Measurements from ENCODE around the gene GABRG3. TPM values are rescaled to one million over a fixed set of nuclear protein-coding genes. Genes with fewer than 3 reads are reported as not detected.

The GABRG3 gene
- total RNA-seq, 4 donors from 2014 or later, result not detected

GRCh38 chr15:27231811-27232210 lies 260.8 kb downstream of the GABRG3 start:
- Histone ChIP-seq H3K27ac (replicated peaks in 1 of 4) (no peak overlapping the region), H3K36me3 (no peaks in the 10 kb centered on the region), H3K27me3 (no peaks in the 10 kb centered on the region), H3K4me1 (no peaks in the 10 kb centered on the region), H3K9me3 (peaks cover 0 to 4% (median 0%) of the 10 kb centered on the region in 4 donors), H3K4me3 (no peak overlapping the region)
- TF ChIP-seq POLR2AphosphoS5 (IDR thresholded peaks at IDR 0.05) (no peak), POLR2A (IDR thresholded peaks at IDR 0.05; ENCODE audit: low read depth) (no peak)
- 75% methylated on average over 2 of the region's 2 CpGs for WGBS
- DNase-seq (ENCODE audit: extremely low spot score), result no peak
- intact Hi-C loops (cut with DNase I), result no loop called here

DNA sequence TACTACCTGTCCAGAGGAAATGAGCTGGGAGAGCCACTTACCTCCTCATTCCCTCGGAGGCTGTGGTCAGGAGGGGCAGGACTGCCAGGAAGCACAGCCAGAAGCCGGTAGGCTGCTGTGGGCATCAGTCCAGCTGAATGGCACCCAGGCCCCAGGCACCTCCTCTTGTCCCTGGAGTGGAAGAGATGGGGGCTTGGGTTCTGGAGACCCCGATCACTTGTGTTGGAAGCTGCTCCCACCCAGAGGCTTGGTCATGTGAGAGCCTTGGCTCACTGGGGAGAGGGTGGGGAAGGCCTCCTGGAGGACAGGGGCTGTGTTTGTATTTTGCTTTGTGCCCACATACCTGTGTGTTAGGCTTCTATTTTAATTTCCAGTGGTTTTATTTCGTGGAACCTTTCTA lies 261.9 kb downstream of the GABRG3 start:
- Histone ChIP-seq H3K4me3 (no peak overlapping the region), H3K27me3 (no peaks in the 10 kb centered on the region), H3K36me3 (no peaks in the 10 kb centered on the region), H3K27ac (replicated peaks in 1 of 4) (no peak overlapping the region), H3K9me3 (peaks cover 0 to 4% (median 0%) of the 10 kb centered on the region in 4 donors), H3K4me1 (no peaks in the 10 kb centered on the region)
- 73% methylated on average over 4 of the region's 4 CpGs for WGBS
- no peak for DNase-seq (ENCODE audit: extremely low spot score)
- TF ChIP-seq CTCF (IDR thresholded peaks at IDR 0.05), result no peak
- TF ChIP-seq POLR2A (IDR thresholded peaks at IDR 0.05; ENCODE audit: low read depth), result no peak
- TF ChIP-seq POLR2AphosphoS5 (IDR thresholded peaks at IDR 0.05), result no peak
- TF ChIP-seq EP300 (IDR thresholded peaks at IDR 0.05), result no peak
- intact Hi-C loops (cut with DNase I), result no loop called here

GRCh38 chr15:27234593-27234992 lies 263.6 kb downstream of the GABRG3 start:
- no peaks in the 10 kb centered on the region for H3K4me1 ChIP-seq
- H3K9me3 ChIP-seq, result peaks cover 0 to 4% (median 0%) of the 10 kb centered on the region in 4 donors
- H3K27me3 ChIP-seq, result no peaks in the 10 kb centered on the region
- no peaks in the 10 kb centered on the region for H3K36me3 ChIP-seq
- no peak overlapping the region for H3K4me3 ChIP-seq
- TF ChIP-seq POLR2A (IDR thresholded peaks at IDR 0.05; ENCODE audit: low read depth) (no peak), EP300 (IDR thresholded peaks at IDR 0.05) (no peak), CTCF (IDR thresholded peaks at IDR 0.05) (no peak), POLR2AphosphoS5 (IDR thresholded peaks at IDR 0.05) (no peak)
- H3K27ac ChIP-seq (replicated peaks in 1 of 4), result no peak overlapping the region
- intact Hi-C loops (cut with DNase I), result no loop called here
- WGBS, result 89% methylated on average over 4 of the region's 4 CpGs
- DNase-seq (ENCODE audit: extremely low spot score), result no peak

GRCh38 chr15:27235161-27235560 lies 264.2 kb downstream of the GABRG3 start:
- intact Hi-C loops (cut with DNase I), result no loop called here
- 71% methylated on average over 4 of the region's 4 CpGs for WGBS

GRCh38 chr15:27235681-27236080 lies 264.7 kb downstream of the GABRG3 start:
- Histone ChIP-seq H3K27me3 (no peaks in the 10 kb centered on the region), H3K4me1 (no peaks in the 10 kb centered on the region), H3K27ac (replicated peaks in 1 of 4) (no peak overlapping the region), H3K9me3 (peaks cover 0 to 4% (median 0%) of the 10 kb centered on the region in 4 donors), H3K4me3 (no peak overlapping the region), H3K36me3 (no peaks in the 10 kb centered on the region)
- intact Hi-C loops (cut with DNase I), result no loop called here
- 37% methylated on average over 2 of the region's 2 CpGs for WGBS
- TF ChIP-seq POLR2A (IDR thresholded peaks at IDR 0.05; ENCODE audit: low read depth) (no peak), POLR2AphosphoS5 (IDR thresholded peaks at IDR 0.05) (no peak), EP300 (IDR thresholded peaks at IDR 0.05) (no peak), CTCF (IDR thresholded peaks at IDR 0.05) (no peak)
- no peak for DNase-seq (ENCODE audit: extremely low spot score)

More at GRCh38 chr15:27235161-27235560, 264.2 kb downstream of the GABRG3 start:
- H3K4me3 ChIP-seq, result no peak overlapping the region
- no peaks in the 10 kb centered on the region for H3K27me3 ChIP-seq
- TF ChIP-seq POLR2A (IDR thresholded peaks at IDR 0.05; ENCODE audit: low read depth), result no peak
- no peak for TF ChIP-seq POLR2AphosphoS5 (IDR thresholded peaks at IDR 0.05)
- no peak for TF ChIP-seq EP300 (IDR thresholded peaks at IDR 0.05)
- TF ChIP-seq CTCF (IDR thresholded peaks at IDR 0.05), result no peak
- H3K36me3 ChIP-seq, result no peaks in the 10 kb centered on the region
- peaks cover 0 to 4% (median 0%) of the 10 kb centered on the region in 4 donors for H3K9me3 ChIP-seq
- H3K4me1 ChIP-seq, result no peaks in the 10 kb centered on the region
- H3K27ac ChIP-seq (replicated peaks in 1 of 4), result no peak overlapping the region
- no peak for DNase-seq (ENCODE audit: extremely low spot score)
